GM21381 (cell line): ENCODE results near the gene MAGED4B.
"Not testable (repeated sequence)": the region's sequence is repeated elsewhere in the genome, so short reads cannot be mapped to it uniquely, and the experiment has no call there.

Experiments
- ATAC-seq: cut with Tn5 transposase; IDR thresholded peaks from one replicate; pipeline ENCODE4 v1.9.1; 2021; ENCODE audit warnings: mild to moderate bottlenecking, moderate library complexity; ENCODE audit not compliant: unreplicated experiment

The MAGED4B gene, protein sequence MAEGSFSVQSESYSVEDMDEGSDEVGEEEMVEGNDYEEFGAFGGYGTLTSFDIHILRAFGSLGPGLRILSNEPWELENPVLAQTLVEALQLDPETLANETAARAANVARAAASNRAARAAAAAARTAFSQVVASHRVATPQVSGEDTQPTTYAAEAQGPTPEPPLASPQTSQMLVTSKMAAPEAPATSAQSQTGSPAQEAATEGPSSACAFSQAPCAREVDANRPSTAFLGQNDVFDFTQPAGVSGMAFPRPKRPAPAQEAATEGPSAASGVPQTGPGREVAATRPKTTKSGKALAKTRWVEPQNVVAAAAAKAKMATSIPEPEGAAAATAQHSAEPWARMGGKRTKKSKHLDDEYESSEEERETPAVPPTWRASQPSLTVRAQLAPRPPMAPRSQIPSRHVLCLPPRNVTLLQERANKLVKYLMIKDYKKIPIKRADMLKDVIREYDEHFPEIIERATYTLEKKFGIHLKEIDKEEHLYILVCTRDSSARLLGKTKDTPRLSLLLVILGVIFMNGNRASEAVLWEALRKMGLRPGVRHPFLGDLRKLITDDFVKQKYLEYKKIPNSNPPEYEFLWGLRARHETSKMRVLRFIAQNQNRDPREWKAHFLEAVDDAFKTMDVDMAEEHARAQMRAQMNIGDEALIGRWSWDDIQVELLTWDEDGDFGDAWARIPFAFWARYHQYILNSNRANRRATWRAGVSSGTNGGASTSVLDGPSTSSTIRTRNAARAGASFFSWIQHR

GRCh38 chrX:52068666-52069640 is at the start of gene MAGED4B:
MAGED4B (minus strand) TSS chrX:52069183; CDS start chrX:52068172, 1,011 bp downstream.
- not testable (repeated sequence) for ATAC-seq

DNA sequence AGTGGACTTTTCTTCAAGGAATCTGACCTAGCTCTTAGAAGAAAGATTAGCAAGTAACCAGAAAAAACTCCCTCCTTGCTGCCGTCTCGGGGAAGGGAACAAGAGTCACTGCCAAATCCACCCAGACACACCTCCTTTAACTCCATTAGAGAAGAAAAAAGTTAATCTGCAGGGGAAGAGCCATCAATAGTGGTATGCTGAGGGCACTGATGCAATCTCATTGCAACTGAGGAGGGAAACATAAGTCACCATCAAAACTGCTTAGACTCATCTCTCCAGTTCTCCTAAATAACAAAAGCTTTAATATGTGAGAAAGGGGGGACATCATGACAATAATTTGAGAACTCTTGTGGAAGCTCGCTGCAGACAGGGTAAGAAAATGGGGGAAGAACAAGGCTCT is 49.3 kb upstream of the MAGED4B start:
- no peak for ATAC-seq

DNA sequence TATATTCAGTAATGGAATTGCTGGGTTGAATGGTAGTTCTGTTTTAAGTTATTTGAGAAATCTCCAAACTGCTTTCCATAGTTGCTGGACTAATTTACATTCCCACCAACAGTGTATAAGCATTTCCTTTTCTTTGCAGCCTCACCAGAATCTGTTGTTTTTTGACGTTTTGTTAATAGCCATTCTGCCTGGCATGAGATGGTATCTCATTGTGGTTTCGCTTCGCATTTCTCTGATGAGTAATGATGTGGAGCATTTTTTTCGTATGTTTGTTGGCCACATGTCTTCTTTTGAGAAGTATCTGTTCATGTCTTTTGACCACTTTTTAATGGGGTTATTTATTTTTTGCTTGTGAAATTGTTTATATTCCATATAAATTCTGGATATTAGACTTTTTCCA is 13.6 kb upstream of the MAGED4B start:
- no peak for ATAC-seq

DNA sequence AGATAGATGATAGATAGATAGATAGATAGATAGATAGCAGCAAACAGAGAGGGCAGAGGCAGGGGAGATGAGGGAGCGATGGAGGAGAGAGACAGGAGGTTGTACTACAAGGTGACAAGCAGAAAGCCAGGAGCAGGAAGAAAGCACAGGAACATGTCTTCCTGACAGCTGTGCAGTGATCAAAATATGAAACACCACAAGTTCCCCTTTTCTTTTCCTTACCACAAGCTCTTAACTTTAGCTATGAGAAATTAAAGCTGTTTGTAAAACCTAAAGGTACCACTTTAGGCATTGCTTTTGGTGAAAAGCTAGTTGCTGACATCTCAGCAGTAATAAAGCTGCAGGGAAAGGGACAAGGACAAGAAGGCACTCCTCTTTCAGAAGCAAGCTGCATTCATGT is 9.1 kb upstream of the MAGED4B start:
- no peak for ATAC-seq

DNA sequence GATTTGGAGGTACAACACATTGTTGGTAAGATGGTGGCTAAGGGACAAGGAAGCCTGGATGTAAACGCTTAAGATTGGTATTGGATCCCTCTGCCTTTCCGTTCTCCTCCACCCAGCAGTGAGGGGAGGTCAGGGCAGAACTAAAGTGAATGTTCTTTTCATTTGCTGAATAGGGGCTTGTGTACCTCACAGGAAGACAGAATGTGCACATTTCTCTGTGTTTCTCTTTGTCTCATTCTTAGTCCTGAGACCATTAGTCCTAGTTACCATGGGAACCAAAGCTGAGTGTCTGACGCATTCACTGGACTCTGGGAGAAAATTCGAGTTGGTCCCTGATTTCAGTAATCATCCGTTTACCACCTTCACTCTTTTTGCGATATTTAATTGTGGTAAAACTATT is 26.7 kb downstream of the MAGED4B start:
- ATAC-seq, result not testable (repeated sequence)

- ATAC-seq, result no peak
Measured at GRCh38 chrX:52034211-52034610, 34.8 kb downstream of the MAGED4B start.

GRCh38 chrX:52031371-52031770 is 37.6 kb downstream of the MAGED4B start:
- no peak for ATAC-seq

DNA sequence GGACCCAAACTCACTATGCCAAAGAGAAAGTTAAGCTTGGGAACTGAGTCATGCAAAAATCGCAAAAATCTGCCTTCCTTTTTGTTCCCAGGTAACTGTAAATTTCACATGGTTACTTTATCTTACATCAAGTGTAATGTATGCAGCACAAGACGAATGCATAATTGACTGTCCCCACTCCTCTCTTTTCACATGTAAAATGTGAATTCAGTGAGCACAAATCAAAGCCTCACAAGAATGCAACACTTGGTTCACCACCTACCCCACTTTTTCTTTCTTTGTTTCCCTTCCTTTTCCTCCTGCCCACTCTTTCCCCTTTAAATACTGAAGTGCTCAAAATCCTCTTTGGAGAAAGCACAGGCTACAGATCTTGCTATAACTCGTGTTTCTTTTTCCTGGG is 53.2 kb downstream of the MAGED4B start:
- no peak for ATAC-seq
